NT2/D1 (cell line): ENCODE measurements around the gene TBX2.

ENCODE experiments used
- YY1 ChIP-seq: IDR thresholded peaks from 2 replicates; pipeline ENCODE4 v1.6.1; 2011; ENCODE audit not compliant: insufficient read length, insufficient read depth
- ZNF274 ChIP-seq: IDR thresholded peaks from 2 replicates; pipeline ENCODE4 v1.6.1; 2011; ENCODE audit warnings: mild to moderate bottlenecking, low read depth, low read length

- TF ChIP-seq YY1 (no peak), ZNF274 (no peak)
These were observed 18.1 kb upstream of the TBX2 start for GRCh38 chr17:61381537-61381936.
